Measurements from ENCODE around the gene AMPD3.

- TF ChIP-seq TAF1 (IDR thresholded peaks at IDR 0.05; ENCODE audit: low read depth): no peak
- no peak for TF ChIP-seq CTCF (IDR thresholded peaks at IDR 0.05; ENCODE audit: poor library complexity, severe bottlenecking)
These were observed 67.9 kb downstream of the AMPD3 start for GRCh38 chr11:10522921-10523320.

Data from neural cell (in vitro differentiated cells).